GM15510 (cell line): Measurements from ENCODE around the gene ZNF547.

Experiments used
- POLR2A ChIP-seq: IDR thresholded peaks from 3 replicates; pipeline ENCODE4 v1.6.1; 2011; ENCODE audit warnings: borderline replicate concordance; ENCODE audit not compliant: insufficient read length; ENCODE audit errors: extremely low read depth

The ZNF547 gene

GRCh38 chr19:57359300-57359699 lies 4.1 kb upstream of the ZNF547 start:
- no peak for TF ChIP-seq POLR2A

GRCh38 chr19:57362419-57362818 lies 932 bp upstream of the ZNF547 start:
- TF ChIP-seq POLR2A: no peak

- no peak for TF ChIP-seq POLR2A
These were observed 384 bp downstream of the ZNF547 start for GRCh38 chr19:57363688-57364181.

GRCh38 chr19:57366776-57367175 lies 3.4 kb downstream of the ZNF547 start:
- no peak for TF ChIP-seq POLR2A

GRCh38 chr19:57374179-57374578 lies 10.8 kb downstream of the ZNF547 start:
- no peak for TF ChIP-seq POLR2A

- TF ChIP-seq POLR2A: no peak
These were observed 12.8 kb downstream of the ZNF547 start for GRCh38 chr19:57376151-57376550.

- no peak for TF ChIP-seq POLR2A
These were observed 14.3 kb downstream of the ZNF547 start for GRCh38 chr19:57377498-57378146.

GRCh38 chr19:57380923-57381322 lies 17.6 kb downstream of the ZNF547 start:
- no peak for TF ChIP-seq POLR2A

GRCh38 chr19:57382806-57383488 lies 19.6 kb downstream of the ZNF547 start:
- no peak for TF ChIP-seq POLR2A

- TF ChIP-seq POLR2A: no peak
These were observed 25.9 kb downstream of the ZNF547 start for GRCh38 chr19:57389194-57389729.

- peak; percentile 45 for TF ChIP-seq POLR2A
These were observed 26.6 kb downstream of the ZNF547 start, which contains the start of gene ZNF548 for GRCh38 chr19:57389730-57390598. TSS of gene ZNF548 (plus strand) at chr19:57389854. CDS start at chr19:57390100, 246 bp downstream.

GRCh38 chr19:57395710-57396109 lies 32.4 kb downstream of the ZNF547 start:
- TF ChIP-seq POLR2A: no peak

GRCh38 chr19:57398868-57399267 lies 35.5 kb downstream of the ZNF547 start:
- no peak for TF ChIP-seq POLR2A

- no peak for TF ChIP-seq POLR2A
These were observed 40.6 kb downstream of the ZNF547 start for GRCh38 chr19:57403737-57404563.
